K562 (cell line): ENCODE data around the gene CASTOR1. TPM values are rescaled to one million over a fixed set of nuclear protein-coding genes. Genes with fewer than 3 reads are reported as not detected.

Experiments
- ATAC-seq: fragments of 200-7000 bp; cut with Tn5 transposase; 3 replicates; pipeline ENCODE4 v1.9.1; 2020; ENCODE audit warnings: moderate library complexity
- BruUV-seq: library from RNA; stranded (reverse); fragments of 400-500 nt; replicated peaks from 2 replicates; lab custom pipeline; 2021; lab: Mats Ljungman, UMichigan
- CTCF ChIA-PET: fragments of 300-600 bp; formaldehyde crosslinking; extraction: SDS; loops from one replicate; lab custom pipeline; 2021; ENCODE audit warnings: low intra/inter-chr PET ratio; lab: Yijun Ruan, JAX
- POLR2A ChIA-PET: fragments of 300-600, 350-650 bp; sonication (Branson Sonifier 250); formaldehyde crosslinking; extraction: SDS; loops from one replicate; lab custom pipeline; 2021; ENCODE audit warnings: antibody characterized with exemption, inconsistent platforms; lab: Yijun Ruan, JAX
- DNase-seq, 4 experiments: peaks; one replicate each; pipeline versions ENCODE4 v3.0.0 to v3.0.0-alpha.2; 2011 to 2018; ENCODE audit warnings: low spot score in 3 of 4, mixed read lengths in 3 of 4; ENCODE audit errors: extremely low read depth in 1 of 4
- FAIRE-seq: peaks from 2 replicates; lab custom pipeline; 2011; peaks lifted over from hg19 to GRCh38; lab: Jason Lieb, UNC
- H2AFZ ChIP-seq: 2 replicates; pipeline ENCODE4 v1.6.0; 2011; ENCODE audit warnings: low read depth, low read length, control low read depth, inconsistent platforms
- H3K27ac ChIP-seq: fragments of 200-600 bp; 3 replicates; pipeline ENCODE4 v1.8.0; 2011; ENCODE audit warnings: low read depth, mild to moderate bottlenecking, control low read depth, inconsistent platforms, low read length, moderate library complexity, mixed read lengths; ENCODE audit errors: extremely low read depth
- H3K27me3 ChIP-seq, 2 experiments: fragments of 300-600 bp in 1 of 2; 2 replicates in 1 of 2; 3 replicates in 1 of 2; pipeline versions ENCODE4 v1.6.0 to v1.8.0; 2011; ENCODE audit warnings: inconsistent platforms in 2 of 2, low read length in 2 of 2, mild to moderate bottlenecking in 1 of 2, mixed read lengths in 1 of 2, moderate library complexity in 1 of 2; ENCODE audit not compliant: control insufficient read depth in 2 of 2, insufficient read depth in 2 of 2
- H3K36me3 ChIP-seq: fragments of 300-600 bp; 3 replicates; pipeline ENCODE4 v1.8.0; 2011; ENCODE audit warnings: mild to moderate bottlenecking, low read length, inconsistent platforms; ENCODE audit not compliant: control insufficient read depth, insufficient read depth
- H3K4me1 ChIP-seq, 2 experiments: fragments of 200-600 bp in 1 of 2; replicated peaks in 1 of 2; 2 replicates in 1 of 2; 3 replicates in 1 of 2; pipeline versions ENCODE4 v1.5.1 to v1.8.0; 2011; ENCODE audit warnings: inconsistent platforms in 2 of 2, low read length in 2 of 2, mild to moderate bottlenecking in 1 of 2, mixed read lengths in 1 of 2, moderate library complexity in 1 of 2; ENCODE audit not compliant: control insufficient read depth in 2 of 2, insufficient read depth in 2 of 2
- H3K4me2 ChIP-seq: 2 replicates; pipeline ENCODE4 v1.6.1; 2011; ENCODE audit warnings: low read length, control low read depth, inconsistent platforms, mixed read lengths; ENCODE audit not compliant: insufficient read depth
- H3K4me3 ChIP-seq: fragments of 200-600 bp; sonication (generic), shearing (Covaris generic); 2 replicates; pipeline ENCODE4 v1.5.1; 2016; ENCODE audit warnings: control low read depth, inconsistent platforms
- H3K79me2 ChIP-seq: fragments of 200-600 bp; 3 replicates; pipeline ENCODE4 v1.8.0; 2011; ENCODE audit warnings: low read length, inconsistent platforms; ENCODE audit not compliant: control insufficient read depth, insufficient read depth
- H3K9ac ChIP-seq, 2 experiments: 2 replicates each; pipeline versions ENCODE4 v1.6.0 to v1.6.1; 2011; ENCODE audit warnings: low read depth in 2 of 2, low read length in 2 of 2, control low read depth in 1 of 2, inconsistent platforms in 1 of 2, mild to moderate bottlenecking in 1 of 2, mixed read lengths in 1 of 2; ENCODE audit not compliant: insufficient read depth in 1 of 2
- H3K9me1 ChIP-seq: one replicate; pipeline ENCODE4 v1.6.0; 2011; ENCODE audit warnings: inconsistent platforms, mild to moderate bottlenecking, low read length, moderate library complexity; ENCODE audit not compliant: control insufficient read depth, insufficient read depth
- H3K9me3 ChIP-seq: replicated peaks from 2 replicates; pipeline ENCODE4 v1.5.1; 2011; ENCODE audit warnings: low read depth, low read length, inconsistent platforms; ENCODE audit not compliant: control insufficient read depth, insufficient read depth
- H4K20me1 ChIP-seq: replicated peaks from 2 replicates; pipeline ENCODE4 v1.6.1; 2011; ENCODE audit warnings: low read length, inconsistent platforms, mixed read lengths; ENCODE audit not compliant: control insufficient read depth, insufficient read depth
- ESRRB ChIP-seq: fragments of 250-450 bp; sonication (Bioruptor Pico); IDR thresholded peaks from 2 replicates; pipeline ENCODE4 v1.5.0; 2020; ENCODE audit warnings: mild to moderate bottlenecking, moderate library complexity, borderline replicate concordance
- L3MBTL2 ChIP-seq: fragments of 450-650 bp; IDR thresholded peaks from 2 replicates; pipeline ENCODE4 v1.6.1; 2016; ENCODE audit warnings: mild to moderate bottlenecking, moderate library complexity
- SIRT6 ChIP-seq: IDR thresholded peaks from one replicate; pipeline ENCODE4 v1.6.1; 2012; ENCODE audit warnings: low read depth, mild to moderate bottlenecking, control low read depth, inconsistent platforms, low read length, moderate library complexity
- ZNF253 ChIP-seq: fragments of 250-450 bp; sonication (Bioruptor Pico); conservative IDR thresholded peaks from 2 replicates; pipeline ENCODE4 v1.6.1; 2021; ENCODE audit warnings: mild to moderate bottlenecking
- WGBS: fragments of 100-300 bp; shearing (Covaris generic); methylation state at CpG from one replicate; pipeline ENCODE4 v1.1.6; 2016; ENCODE audit warnings: low coverage, mixed read lengths; ENCODE audit not compliant: insufficient coverage; ENCODE audit errors: missing lambda C conversion rate; 5-methylcytosine and 5-hydroxymethylcytosine counted together
- in situ Hi-C: fragments of 300-500 bp; cut with MboI; formaldehyde crosslinking; loops from 4 replicates; pipeline ENCODE4 v1.15.0; 2018; ENCODE audit warnings: inconsistent platforms, mixed read lengths
- intact Hi-C: fragments of 100-400 bp; cut with micrococcal nuclease; formaldehyde crosslinking; loops from 2 replicates; pipeline ENCODE4 v1.14.2; 2022
- polyA plus RNA-seq, 8 experiments: library from polyadenylated mRNA; depleted of rRNA in 4 of 8; stranded (reverse) in 5 of 8; unstranded in 3 of 8; fragments of >200 nt; fragmentation: Nextera tagmentation in 2 of 8; fragmentation: Illumina TruSeq in 1 of 8; extraction: Ambion mirVana in 2 of 8; extraction: Trizol in 1 of 8; gene quantifications; 2 replicates each; pipeline versions ENCODE4 v1.2.1 to v1.2.3, GENCODE V29; 2011 to 2014; ENCODE audit warnings: inconsistent platforms in 1 of 8, missing spikeins in 1 of 8
- total RNA-seq, 7 experiments: library from RNA; depleted of rRNA in 6 of 7; stranded (reverse); fragments of >200 nt in 6 of 7; fragmentation: Illumina TruSeq in 2 of 7; extraction: Trizol in 2 of 7; gene quantifications; 2 replicates each; pipeline versions ENCODE4 v1.2.1 to v1.2.3, GENCODE V29; 2011 to 2021; ENCODE audit warnings: low replicate concordance in 1 of 7
- TF ChIP-seq, protein P1 (sequence below): fragments of 450-650 bp; IDR thresholded peaks from 2 replicates; pipeline ENCODE4 v1.6.1; 2017; ENCODE audit warnings: antibody characterized with exemption, mild to moderate bottlenecking

CASTOR1 gene
- total and polyA plus RNA-seq, 9 of the 15 experiments (the other 6 are each of a cell fraction or from before 2014, with no cell fraction given): 0.35 to 2.6 (median 1.1) TPM

GRCh38 chr22:30276039-30276438 is 13.3 kb downstream of the CASTOR1 start:
- ChIA-PET CTCF (no interaction called here), POLR2A (interaction anchor here (0.8 to 1.8 kb wide), 2 partner anchors 12 to 109 kb away, joined by 4 to 8 read pairs; no protein-coding TSS in a partner anchor)
- in situ Hi-C loops: no loop called here
- no peak overlapping the region for H3K9ac ChIP-seq
- intact Hi-C loops: no loop called here
- no peak for TF ChIP-seq SIRT6
- TF ChIP-seq, protein P1, sequence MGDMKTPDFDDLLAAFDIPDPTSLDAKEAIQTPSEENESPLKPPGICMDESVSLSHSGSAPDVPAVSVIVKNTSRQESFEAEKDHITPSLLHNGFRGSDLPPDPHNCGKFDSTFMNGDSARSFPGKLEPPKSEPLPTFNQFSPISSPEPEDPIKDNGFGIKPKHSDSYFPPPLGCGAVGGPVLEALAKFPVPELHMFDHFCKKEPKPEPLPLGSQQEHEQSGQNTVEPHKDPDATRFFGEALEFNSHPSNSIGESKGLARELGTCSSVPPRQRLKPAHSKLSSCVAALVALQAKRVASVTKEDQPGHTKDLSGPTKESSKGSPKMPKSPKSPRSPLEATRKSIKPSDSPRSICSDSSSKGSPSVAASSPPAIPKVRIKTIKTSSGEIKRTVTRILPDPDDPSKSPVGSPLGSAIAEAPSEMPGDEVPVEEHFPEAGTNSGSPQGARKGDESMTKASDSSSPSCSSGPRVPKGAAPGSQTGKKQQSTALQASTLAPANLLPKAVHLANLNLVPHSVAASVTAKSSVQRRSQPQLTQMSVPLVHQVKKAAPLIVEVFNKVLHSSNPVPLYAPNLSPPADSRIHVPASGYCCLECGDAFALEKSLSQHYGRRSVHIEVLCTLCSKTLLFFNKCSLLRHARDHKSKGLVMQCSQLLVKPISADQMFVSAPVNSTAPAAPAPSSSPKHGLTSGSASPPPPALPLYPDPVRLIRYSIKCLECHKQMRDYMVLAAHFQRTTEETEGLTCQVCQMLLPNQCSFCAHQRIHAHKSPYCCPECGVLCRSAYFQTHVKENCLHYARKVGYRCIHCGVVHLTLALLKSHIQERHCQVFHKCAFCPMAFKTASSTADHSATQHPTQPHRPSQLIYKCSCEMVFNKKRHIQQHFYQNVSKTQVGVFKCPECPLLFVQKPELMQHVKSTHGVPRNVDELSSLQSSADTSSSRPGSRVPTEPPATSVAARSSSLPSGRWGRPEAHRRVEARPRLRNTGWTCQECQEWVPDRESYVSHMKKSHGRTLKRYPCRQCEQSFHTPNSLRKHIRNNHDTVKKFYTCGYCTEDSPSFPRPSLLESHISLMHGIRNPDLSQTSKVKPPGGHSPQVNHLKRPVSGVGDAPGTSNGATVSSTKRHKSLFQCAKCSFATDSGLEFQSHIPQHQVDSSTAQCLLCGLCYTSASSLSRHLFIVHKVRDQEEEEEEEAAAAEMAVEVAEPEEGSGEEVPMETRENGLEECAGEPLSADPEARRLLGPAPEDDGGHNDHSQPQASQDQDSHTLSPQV: 0 out of 2 replicates have a peak, but pooled peaks have one; percentile 31
- TF ChIP-seq ZNF253: no peak
- TF ChIP-seq ESRRB: no peak
- 0 out of 2 replicates have a peak, but pooled peaks have one; percentile 2 for TF ChIP-seq L3MBTL2
- WGBS: 40% methylated on average over 2 of the region's 8 CpGs
- H3K4me3 ChIP-seq: no peak overlapping the region
- DNase-seq: no peak
- H3K79me2 ChIP-seq: no peaks in the 10 kb centered on the region
- H3K27ac ChIP-seq: no peak overlapping the region; the same call in 2 of the 3 replicates
- H3K4me2 ChIP-seq: peak overlapping the region; percentile 14
- H2AFZ ChIP-seq: peak overlapping the region; percentile 82
- FAIRE-seq: no peak
- no peaks in the 10 kb centered on the region for H3K9me3 ChIP-seq
- H3K4me1 ChIP-seq: peaks cover 2 to 11% of the 10 kb centered on the region in 2 experiments; a peak in 3 of 5 replicates
- no peaks in the 10 kb centered on the region; the same call in 1 of the 2 replicates for H4K20me1 ChIP-seq
- no peak for ATAC-seq
- no peaks in the 10 kb centered on the region; a peak in 1 of 5 replicates for H3K27me3 ChIP-seq
- H3K36me3 ChIP-seq: no peaks in the 10 kb centered on the region
- no TSS peak for BruUV-seq
- no peaks in the 10 kb centered on the region for H3K9me1 ChIP-seq
